Pancreas (tissue), 10 donors: Measurements from ENCODE around the gene NEB. TPM values are rescaled to one million over a fixed set of nuclear protein-coding genes. Genes with fewer than 3 reads are reported as not detected.

Experiments used
- ATAC-seq, 4 donors: fragments of 200-7000 bp; cut with Tn5 transposase; one replicate each; pipeline versions ENCODE4 v1.8.0 to v1.9.1; 2020; ENCODE audit warnings: mild to moderate bottlenecking in 4 of 4, moderate library complexity in 4 of 4
- DNase-seq, 6 donors: peaks; one replicate each; pipeline ENCODE4 v3.0.0-alpha.2; 2020
- FAIRE-seq: peaks from 2 replicates; lab custom pipeline; 2012; peaks lifted over from hg19 to GRCh38; lab: Jason Lieb, UNC
- H3K27ac ChIP-seq, 4 donors: fragments of 200-600 bp; sonication (generic); 1 replicate in 3 of 4; 2 replicates in 1 of 4; pipeline versions ENCODE4 v1.5.0 to v1.8.0; 2020
- H3K27me3 ChIP-seq, 4 donors: fragments of 200-600 bp; one replicate each; pipeline ENCODE4 v1.8.0; 2021
- H3K36me3 ChIP-seq, 3 donors: fragments of 200-600 bp; sonication (generic) in 1 of 3; one replicate each; pipeline versions ENCODE4 v1.5.0 to v1.8.0; 2020 to 2021
- H3K4me1 ChIP-seq, 3 donors: fragments of 200-600 bp; one replicate each; pipeline ENCODE4 v1.8.0; 2021
- H3K4me3 ChIP-seq, 4 donors: fragments of 200-600 bp; sonication (generic) in 2 of 4; one replicate each; pipeline versions ENCODE4 v1.5.0 to v1.8.0; 2020 to 2021
- H3K9me3 ChIP-seq, 4 donors: fragments of 200-600 bp; one replicate each; pipeline ENCODE4 v1.8.0; 2021
- WGBS, 2 donors: extraction: QIAGEN DNeasy Blood & Tissue Kit; methylation state at CpG; one replicate each; pipeline ENCODE4 v1.1.7; 2013; 5-methylcytosine and 5-hydroxymethylcytosine counted together
- intact Hi-C, 3 donors: fragments of 100-400 bp; cut with DNase I; formaldehyde crosslinking; loops; one replicate each; pipeline versions ENCODE4 v1.11.1 to v1.14.2; 2022
- polyA plus RNA-seq, 2 donors: library from polyadenylated mRNA; stranded (reverse); fragments of 200-250 nt; gene quantifications; one replicate each; pipeline ENCODE4 v1.2.3, GENCODE V29; 2013
- total RNA-seq, 6 donors: library from RNA; stranded (reverse); fragmentation: NEBNext Ultra II Directional in 4 of 6; extraction: Animal tissue kit (Norgen Biotek cat#: 25700) in 4 of 6; gene quantifications; one replicate each; pipeline versions ENCODE4 v1.2.1 to v1.2.4, GENCODE V29; 2021 to 2023
- TF ChIP-seq, protein P1 (sequence below), 4 donors: fragments of 200-600 bp; sonication (generic) in 3 of 4; IDR thresholded peaks; one replicate each; pipeline versions ENCODE4 v1.5.0 to v1.8.0; 2021; ENCODE audit warnings: antibody characterized with exemption in 4 of 4
- donor health status: healthy with polysubstance abuse.
- donor health status: DM: no; HTN: no; CAD: no; lungs with moderate emphysema.
- donor health status: DM: no; HTN: no; CAD: no.
- donor health status: control.
- donor health status: control.
- donor health status: Bipolar disorder and iron deficiency.
- donor health status: DM: yes; HTN: yes; CAD: no.
- donor health status: DM: no; HTN: no; CAD: no.
- donor health status: DM: no; HTN: no; CAD: no.
- donor health status: DM: yes; HTN: yes; CAD: no.

Gene NEB
- total and polyA plus RNA-seq, 8 donors, result 0.58 to 2.5 (median 0.80) TPM

GRCh38 chr2:151438506-151438905, 295.8 kb downstream of the NEB start:
- WGBS, 2 donors, result 78 to 82% methylated on average over 4 of the region's 4 CpGs
- Histone ChIP-seq H3K27ac (no peak overlapping the region), H3K4me3 (no peak overlapping the region), H3K9me3 (no peaks in the 10 kb centered on the region), H3K27me3 (no peaks in the 10 kb centered on the region), H3K36me3 (peaks cover 0 to 56% (median 11%) of the 10 kb centered on the region in 3 donors), H3K4me1 (no peaks in the 10 kb centered on the region)
- no peak for ATAC-seq
- DNase-seq, result no peak
- TF ChIP-seq, protein P1, sequence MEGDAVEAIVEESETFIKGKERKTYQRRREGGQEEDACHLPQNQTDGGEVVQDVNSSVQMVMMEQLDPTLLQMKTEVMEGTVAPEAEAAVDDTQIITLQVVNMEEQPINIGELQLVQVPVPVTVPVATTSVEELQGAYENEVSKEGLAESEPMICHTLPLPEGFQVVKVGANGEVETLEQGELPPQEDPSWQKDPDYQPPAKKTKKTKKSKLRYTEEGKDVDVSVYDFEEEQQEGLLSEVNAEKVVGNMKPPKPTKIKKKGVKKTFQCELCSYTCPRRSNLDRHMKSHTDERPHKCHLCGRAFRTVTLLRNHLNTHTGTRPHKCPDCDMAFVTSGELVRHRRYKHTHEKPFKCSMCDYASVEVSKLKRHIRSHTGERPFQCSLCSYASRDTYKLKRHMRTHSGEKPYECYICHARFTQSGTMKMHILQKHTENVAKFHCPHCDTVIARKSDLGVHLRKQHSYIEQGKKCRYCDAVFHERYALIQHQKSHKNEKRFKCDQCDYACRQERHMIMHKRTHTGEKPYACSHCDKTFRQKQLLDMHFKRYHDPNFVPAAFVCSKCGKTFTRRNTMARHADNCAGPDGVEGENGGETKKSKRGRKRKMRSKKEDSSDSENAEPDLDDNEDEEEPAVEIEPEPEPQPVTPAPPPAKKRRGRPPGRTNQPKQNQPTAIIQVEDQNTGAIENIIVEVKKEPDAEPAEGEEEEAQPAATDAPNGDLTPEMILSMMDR (IDR thresholded peaks at IDR 0.05), result no peak
- intact Hi-C loops, result no loop called here
- FAIRE-seq, result peak; percentile 47

GRCh38 chr2:151437630-151438029, 296.6 kb downstream of the NEB start:
- no peak overlapping the region for H3K4me3 ChIP-seq
- DNase-seq (no peak), FAIRE-seq (peak; percentile 45)

More at GRCh38 chr2:151437630-151438029, 296.6 kb downstream of the NEB start:
- Histone ChIP-seq H3K4me1 (no peaks in the 10 kb centered on the region), H3K27ac (no peak overlapping the region), H3K36me3 (peaks cover 0 to 56% (median 11%) of the 10 kb centered on the region in 3 donors), H3K27me3 (no peaks in the 10 kb centered on the region), H3K9me3 (no peaks in the 10 kb centered on the region)
- ATAC-seq, result peak in 2 of 4 donors; percentile 34 to 38
- intact Hi-C loops, result no loop called here
- TF ChIP-seq, protein P1 (IDR thresholded peaks at IDR 0.05), result peak; percentile 50 to 78 (median 72)
- WGBS, 2 donors, result 71 to 77% methylated on average over 3 of the region's 3 CpGs

Other genes with a start within 250 kb of the NEB start
- gene ARL5A, start 93.9 kb upstream of the NEB start, total RNA-seq, result 10 to 100 TPM; 14.6 to 27.5 (median 18.4) TPM
- gene ARL5A, start 93.9 kb upstream of the NEB start, polyA plus RNA-seq, result 1 to 10 TPM; 4.6 to 6.6 TPM